ENCODE measurements around the gene CATSPERD.

The CATSPERD gene, protein sequence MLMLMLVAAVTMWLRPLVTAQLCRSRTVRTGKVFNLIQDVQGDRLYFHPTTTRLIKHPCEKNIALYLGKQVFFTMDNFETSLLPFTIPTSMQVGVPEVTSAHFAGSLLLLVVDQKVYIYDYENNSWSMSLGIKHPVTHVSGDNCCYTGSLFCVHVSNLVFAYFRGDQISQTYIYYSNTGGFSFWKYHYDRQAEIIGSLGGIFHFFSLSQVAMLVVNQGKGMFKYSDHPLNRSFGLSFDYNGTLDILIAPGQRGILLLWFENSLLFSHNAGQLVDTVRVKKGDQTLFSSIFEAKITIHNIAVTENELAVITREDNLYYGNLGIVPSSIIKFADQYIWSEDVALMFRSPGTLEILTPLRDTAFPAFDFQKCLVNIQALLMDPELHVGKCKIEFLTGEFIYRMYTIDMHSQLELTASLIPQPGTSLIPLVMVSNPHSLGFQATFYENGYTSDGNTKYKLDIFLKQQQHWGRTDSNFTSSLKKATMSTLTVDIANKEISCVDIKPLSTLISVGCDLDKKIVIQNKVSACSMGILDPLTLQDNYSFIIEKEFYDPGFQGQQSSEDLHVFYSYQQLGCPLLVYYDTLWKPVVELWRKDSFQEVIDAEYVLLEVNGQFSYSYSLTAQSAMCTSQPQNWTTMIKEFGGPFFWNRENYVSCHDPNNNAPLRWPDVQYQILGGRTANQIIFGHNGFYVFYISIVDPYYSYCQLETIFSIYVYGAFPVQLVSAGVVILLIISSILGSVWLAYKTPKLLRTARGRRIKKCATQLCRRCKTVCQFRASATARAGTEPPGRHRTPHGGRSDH

GRCh38 chr19:5719961-5720790, at the start of gene CATSPERD, which contains the start of gene LONP1:
CATSPERD (plus strand) TSS chr19:5720637; CDS start chr19:5720738, 101 bp downstream.
LONP1 (minus strand) TSS chr19:5720146; CDS start chr19:5720132, 14 bp downstream.
- peak; percentile 94 for TF ChIP-seq CTCF (IDR thresholded peaks at IDR 0.05; ENCODE audit: control insufficient read depth, insufficient read depth, low read depth, low read length, missing control alignments)
- peak within 1 kb of the TSS; percentile 63 for H3K4me3 ChIP-seq (ENCODE audit: control insufficient read depth, low read depth, low read length)
- peak; percentile 92 for DNase-seq (ENCODE audit: low read depth)

DNA sequence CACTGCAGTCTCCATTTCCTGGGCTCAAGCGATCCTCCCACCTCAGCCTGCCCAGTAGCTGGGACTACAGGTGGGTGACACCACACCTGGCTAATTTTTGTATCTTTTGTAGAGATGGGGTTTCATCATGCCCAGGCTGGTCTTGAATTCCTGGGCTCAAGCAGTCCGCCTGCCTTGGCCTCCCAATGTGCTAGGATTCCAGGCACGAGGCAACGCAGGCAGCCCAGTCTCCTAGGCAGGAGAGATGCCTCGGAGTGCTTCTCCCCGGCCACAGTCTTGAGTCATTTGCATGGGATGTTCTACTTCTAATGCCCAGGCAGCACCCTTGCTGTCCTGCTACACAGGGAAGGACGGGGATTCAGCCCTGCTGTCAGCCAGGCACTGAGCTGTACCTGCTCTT, 48.8 kb upstream of the CATSPERD start:
- no peak overlapping the region for H3K4me3 ChIP-seq (ENCODE audit: control insufficient read depth, low read depth, low read length)
- DNase-seq (ENCODE audit: low read depth) = no peak
- TF ChIP-seq CTCF (IDR thresholded peaks at IDR 0.05; ENCODE audit: control insufficient read depth, insufficient read depth, low read depth, low read length, missing control alignments) = no peak

- TF ChIP-seq CTCF (IDR thresholded peaks at IDR 0.05; ENCODE audit: control insufficient read depth, insufficient read depth, low read depth, low read length, missing control alignments) = no peak
- no peak for DNase-seq (ENCODE audit: low read depth)
- H3K4me3 ChIP-seq (ENCODE audit: control insufficient read depth, low read depth, low read length) = no peak overlapping the region
These were observed 47.6 kb upstream of the CATSPERD start for GRCh38 chr19:5672708-5673459.

- H3K4me3 ChIP-seq (ENCODE audit: control insufficient read depth, low read depth, low read length) = no peak overlapping the region
- TF ChIP-seq CTCF (IDR thresholded peaks at IDR 0.05; ENCODE audit: control insufficient read depth, insufficient read depth, low read depth, low read length, missing control alignments) = no peak
- no peak for DNase-seq (ENCODE audit: low read depth)
These were observed 46.7 kb upstream of the CATSPERD start for GRCh38 chr19:5673752-5674151.

DNA sequence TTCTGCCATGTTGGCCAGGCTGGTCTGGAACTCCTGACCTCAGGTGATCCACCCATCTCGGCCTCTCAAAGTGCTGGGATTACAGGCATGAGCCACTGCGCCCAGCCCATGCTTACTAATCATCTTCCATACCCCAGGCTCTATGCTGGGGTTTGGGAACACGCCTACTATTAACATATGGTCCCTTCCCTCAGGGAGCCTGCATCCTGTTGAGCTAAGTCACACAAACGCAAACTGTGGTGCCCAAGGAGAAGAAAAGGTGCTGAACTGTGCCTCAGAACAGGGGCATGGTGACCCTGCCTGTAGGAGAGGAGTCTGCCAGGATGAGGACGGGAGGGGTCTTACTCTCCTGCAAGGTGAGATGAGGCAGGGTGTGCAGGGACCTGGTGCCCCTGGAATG, 45.7 kb upstream of the CATSPERD start:
- no peak overlapping the region for H3K4me3 ChIP-seq (ENCODE audit: control insufficient read depth, low read depth, low read length)
- TF ChIP-seq CTCF (IDR thresholded peaks at IDR 0.05; ENCODE audit: control insufficient read depth, insufficient read depth, low read depth, low read length, missing control alignments) = no peak
- DNase-seq (ENCODE audit: low read depth) = no peak

All from AG09309 (cell line).